Spleen (tissue), 7 donors: Measurements from ENCODE around the gene TCTN1.

Experiments
- CTCF ChIP-seq, 11 experiments: fragments of 200-600 bp in 7 of 11; fragments of 450-650 bp in 4 of 11; sonication (generic) in 4 of 11; IDR thresholded peaks in 8 of 11; conservative IDR thresholded peaks in 3 of 11; 1 replicate in 7 of 11; 2 replicates in 4 of 11; pipeline versions ENCODE4 v1.4.0 to v1.8.0; 2016 to 2021; ENCODE audit warnings: antibody characterized with exemption in 11 of 11, inconsistent platforms in 4 of 11, mild to moderate bottlenecking in 1 of 11
- POLR2A ChIP-seq, 3 donors: fragments of 450-650 bp; IDR thresholded peaks; one replicate each; pipeline ENCODE4 v1.5.1; 2017; ENCODE audit warnings: antibody characterized with exemption in 3 of 3, mild to moderate bottlenecking in 1 of 3
- donor health status: DM: no; HTN: no; CAD: no; lungs with moderate emphysema.
- donor health status: DM: no; HTN: no; CAD: no.
- donor health status: DM: no; HTN: no; CAD: no.

- TF ChIP-seq CTCF (IDR thresholded peaks at IDR 0.05 in 8 of 11, conservative IDR thresholded peaks at IDR 0.05 in 3 of 11), result no peak
- TF ChIP-seq POLR2A (IDR thresholded peaks at IDR 0.05), result no peak
Measured at GRCh38 chr12:110677206-110677911, 63.4 kb downstream of the TCTN1 start.
